ENCODE results near the gene LRRC36. TPM values are rescaled to one million over a fixed set of nuclear protein-coding genes. Genes with fewer than 3 reads are reported as not detected.

LRRC36 gene
- total and polyA plus RNA-seq, 8 donors: 1.3 to 16.4 (median 2.4) TPM

GRCh38 chr16:67392301-67393059 lies 65.9 kb downstream of the LRRC36 start:
- no peak for TF ChIP-seq CTCF (IDR thresholded peaks at IDR 0.05)
- Histone ChIP-seq H3K9me3 (no peaks in the 10 kb centered on the region), H3K27me3 (no peaks in the 10 kb centered on the region), H3K36me3 (no peaks in the 10 kb centered on the region), H3K27ac (peak overlapping the region in 1 of 4 donors; percentile 69), H3K4me3 (peak overlapping the region; percentile 2 to 46 (median 19)), H3K4me1 (peaks cover 15 to 31% (median 17%) of the 10 kb centered on the region in 3 donors)
- WGBS, 2 donors: 78 to 79% methylated on average over 18 of the region's 18 CpGs
- FAIRE-seq: no peak
- ATAC-seq: no peak
- intact Hi-C loops (cut with DNase I): no loop called here
- peak in 1 of 6 donors; percentile 49 for DNase-seq

GRCh38 chr16:67393111-67393787 lies 66.6 kb downstream of the LRRC36 start, which contains the start of gene TPPP3:
Gene TPPP3 (minus strand): TSS chr16:67393498. CDS start chr16:67391111, 2,387 bp downstream.
- Histone ChIP-seq H3K4me3 (peak within 1 kb of the TSS; percentile 2 to 46 (median 19)), H3K36me3 (no peaks in the 10 kb centered on the region), H3K4me1 (peaks cover 15 to 31% (median 17%) of the 10 kb centered on the region in 3 donors), H3K27me3 (no peaks in the 10 kb centered on the region), H3K27ac (peak within 1 kb of the TSS in 3 of 4 donors; percentile 35 to 69 (median 57)), H3K9me3 (no peaks in the 10 kb centered on the region)
- whole genome bisulfite sequencing, 2 donors: 3 to 4% methylated on average over 52 to 56 of the region's 56 CpGs
- peak; percentile 85 to 95 (median 91) for DNase-seq
- intact Hi-C loops (cut with DNase I): no loop called here
- no peak for FAIRE-seq
- peak; percentile 63 to 77 (median 72) for ATAC-seq
- peak; percentile 40 to 78 (median 54) for TF ChIP-seq CTCF (IDR thresholded peaks at IDR 0.05)

- DNase-seq (peak in 1 of 6 donors; percentile 67), FAIRE-seq (no peak), ATAC-seq (no peak)
- intact Hi-C loops (cut with DNase I): no loop called here
- Histone ChIP-seq H3K4me1 (peaks cover 15 to 31% (median 17%) of the 10 kb centered on the region in 3 donors), H3K9me3 (no peaks in the 10 kb centered on the region), H3K4me3 (peak overlapping the region in 3 of 4 donors; percentile 7 to 46 (median 31)), H3K36me3 (no peaks in the 10 kb centered on the region), H3K27ac (peak overlapping the region in 3 of 4 donors; percentile 35 to 69 (median 57)), H3K27me3 (no peaks in the 10 kb centered on the region)
- no peak for TF ChIP-seq CTCF (IDR thresholded peaks at IDR 0.05)
- 42 to 51% methylated on average over 20 of the region's 20 CpGs for WGBS, 2 donors
These were observed 67.2 kb downstream of the LRRC36 start for GRCh38 chr16:67393788-67394154.

DNA sequence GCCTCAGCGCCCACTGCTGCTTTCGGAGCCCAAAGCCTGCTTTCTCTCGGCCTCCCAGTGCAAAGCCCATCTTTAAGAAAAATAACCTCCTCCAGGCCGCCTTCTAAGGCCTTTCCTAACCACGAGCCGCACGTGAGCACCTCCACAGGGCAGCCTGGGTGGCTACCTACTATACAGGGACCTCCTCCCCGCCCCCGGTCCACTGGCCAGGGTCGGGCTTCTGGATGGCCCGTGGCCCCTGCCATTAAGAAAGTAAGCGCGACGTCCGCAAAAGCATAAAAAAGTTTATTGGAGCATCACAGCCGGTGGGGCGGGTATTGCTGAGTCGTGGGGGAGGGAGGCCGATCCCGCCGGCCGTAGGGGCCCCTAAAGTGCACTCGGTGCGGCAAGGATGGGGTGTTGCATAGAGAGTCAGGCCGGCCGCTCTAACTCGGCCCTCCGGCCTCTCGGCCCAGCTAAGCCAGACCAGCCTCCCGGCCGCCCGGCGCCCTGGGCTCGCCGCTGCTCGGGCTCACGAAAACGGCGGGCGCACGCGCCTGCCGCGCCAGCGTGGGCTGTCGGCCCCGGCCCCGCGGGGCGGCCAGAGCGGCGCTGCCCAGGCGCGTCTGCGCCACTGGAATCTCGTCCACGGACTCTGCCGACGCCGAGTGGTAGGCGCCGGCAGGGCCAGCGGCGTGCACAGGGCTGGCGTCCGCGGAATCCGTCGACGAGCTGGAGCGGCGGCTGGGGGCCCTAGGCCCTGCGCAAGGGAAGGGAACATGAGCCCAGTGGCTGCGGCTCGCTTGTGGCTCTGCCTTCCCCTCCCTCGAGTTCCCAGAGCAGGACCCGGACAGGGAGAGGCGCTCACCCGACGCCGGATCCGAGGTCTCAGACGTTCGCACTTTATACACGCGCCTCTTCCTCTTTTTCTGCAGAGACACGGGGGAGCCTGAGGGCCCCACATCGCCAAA lies 67.8 kb downstream of the LRRC36 start:
- Histone ChIP-seq H3K27me3 (no peaks in the 10 kb centered on the region), H3K9me3 (no peaks in the 10 kb centered on the region), H3K36me3 (no peaks in the 10 kb centered on the region), H3K4me3 (no peak overlapping the region), H3K4me1 (peaks cover 15 to 31% (median 17%) of the 10 kb centered on the region in 3 donors), H3K27ac (peak overlapping the region in 2 of 4 donors; percentile 71 to 89)
- peak in 3 of 6 donors; percentile 27 to 74 (median 63) for DNase-seq
- intact Hi-C loops (cut with DNase I): no loop called here
- no peak for ATAC-seq
- FAIRE-seq: no peak
- no peak for TF ChIP-seq CTCF (IDR thresholded peaks at IDR 0.05)
- WGBS, 2 donors: 77 to 80% methylated on average over 70 to 88 of the region's 88 CpGs

All from pancreas (tissue), 10 donors.